ENCODE data around the gene NFIA.
A peak's percentile ranks its signal among the peaks of the same experiment; 100 is the strongest.

NFIA gene

DNA sequence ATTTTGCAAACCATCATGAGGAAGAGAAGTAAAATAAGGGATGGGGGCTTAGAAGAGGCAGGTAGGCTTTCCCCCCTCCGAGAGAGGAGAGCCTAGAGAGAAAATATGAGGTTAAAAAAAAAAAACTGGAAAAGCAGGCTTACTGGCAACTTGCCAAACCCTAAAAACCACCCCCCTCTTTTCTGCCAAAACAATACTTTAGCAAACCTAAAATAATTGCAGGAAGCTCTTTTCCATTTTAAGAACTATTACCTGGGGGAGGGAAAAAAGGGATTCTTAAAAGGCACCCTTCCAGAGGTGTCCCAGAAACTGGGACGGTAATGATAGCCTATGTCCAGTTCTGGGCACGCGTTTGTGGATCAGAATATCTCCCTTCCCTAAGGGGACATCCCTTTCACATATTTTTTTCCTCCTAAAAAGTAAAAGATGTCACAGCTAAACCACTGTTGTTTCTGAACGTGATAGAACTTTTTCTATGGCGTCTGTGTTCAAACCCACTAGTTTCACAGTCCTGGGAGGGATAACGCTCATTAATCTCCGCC, 1.1 kb upstream of the NFIA start:
- peak overlapping the region; percentile 96 for H3K9ac ChIP-seq (ENCODE audit: low read length)

DNA sequence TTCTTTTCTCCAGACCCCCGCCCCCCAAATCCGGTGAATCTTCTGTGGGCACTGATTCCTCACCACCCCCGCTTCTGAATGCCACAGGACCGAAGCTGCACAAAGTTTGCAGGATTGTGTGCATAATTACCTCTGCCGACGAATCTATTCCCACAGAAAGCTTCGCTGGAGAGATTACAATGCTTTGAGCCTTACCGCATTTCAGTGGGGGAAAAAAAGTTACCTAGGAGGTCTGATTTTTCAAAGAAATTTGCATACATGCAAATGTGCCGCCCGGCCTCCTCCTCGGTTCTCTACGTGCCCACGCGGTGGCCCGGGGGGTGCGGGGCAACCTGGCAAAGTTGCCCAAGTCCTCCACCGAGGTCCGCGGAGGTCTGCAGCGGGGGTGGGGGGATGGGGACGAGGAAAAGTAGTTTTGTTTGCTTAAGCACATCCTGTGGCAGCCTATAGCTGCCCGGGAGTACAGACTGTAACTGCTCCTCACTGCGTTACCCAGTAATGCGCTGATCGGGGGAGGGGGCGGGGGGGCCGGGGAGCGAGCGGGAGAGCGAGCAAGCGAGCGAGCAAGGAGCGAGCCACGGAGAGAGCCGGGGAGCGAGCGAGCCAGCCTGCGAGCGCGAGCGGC, 563 bp upstream of the NFIA start:
- peak overlapping the region; percentile 96 for H3K9ac ChIP-seq (ENCODE audit: low read length)
- peak overlapping the region; percentile 32 for H3K27ac ChIP-seq (ENCODE audit: low read length, poor library complexity, severe bottlenecking)
- H3K9me3 ChIP-seq (ENCODE audit: control insufficient read depth, low read length), result no peaks in the 10 kb centered on the region
- H2BK15ac ChIP-seq (ENCODE audit: low read depth, poor library complexity, severe bottlenecking), result peak overlapping the region; percentile 84
- no peak overlapping the region for H3K14ac ChIP-seq (ENCODE audit: low read length in 2 of 2)
- no peaks in the 10 kb centered on the region for H3K36me3 ChIP-seq (ENCODE audit: control insufficient read depth in 1 of 2, insufficient read depth in 2 of 2, low read depth in 1 of 2, low read length in 2 of 2)
- peak overlapping the region in 1 of 2 experiments; percentile 41 for H3K4ac ChIP-seq (ENCODE audit: low read depth in 1 of 2, low read length in 2 of 2)
- H4K91ac ChIP-seq (ENCODE audit: low read length), result no peak overlapping the region
- no peak overlapping the region for H4K8ac ChIP-seq (ENCODE audit: low read length)
- no peak overlapping the region for H2AK5ac ChIP-seq (ENCODE audit: low read length, severe bottlenecking)
- no peak overlapping the region for H2BK5ac ChIP-seq (ENCODE audit: low read depth, low read length, poor library complexity, severe bottlenecking)
- DNase-seq, result peak; percentile 73
- H2BK120ac ChIP-seq (ENCODE audit: low read depth, low read length), result no peak overlapping the region
- 2% methylated on average over 21 of the region's 41 CpGs for WGBS
- H3K27me3 ChIP-seq (ENCODE audit: control insufficient read depth in 1 of 2, insufficient read depth in 1 of 2, low read length in 2 of 2), result no peaks in the 10 kb centered on the region
- H3K4me2 ChIP-seq (ENCODE audit: low read length, poor library complexity, severe bottlenecking), result peak overlapping the region; percentile 96
- peak overlapping the region; percentile 79 to 86 for H3K4me3 ChIP-seq (ENCODE audit: insufficient read depth in 1 of 2, low read depth in 1 of 2, low read length in 2 of 2)
- H3K18ac ChIP-seq (ENCODE audit: low read depth in 1 of 2, low read length in 2 of 2), result peak overlapping the region; percentile 37 to 52
- H3K23ac ChIP-seq (ENCODE audit: low read length in 2 of 2), result no peak overlapping the region
- no peak overlapping the region for H2BK12ac ChIP-seq (ENCODE audit: low read length in 2 of 2)
- peaks cover 4% of the 10 kb centered on the region for H3K79me1 ChIP-seq (replicated peaks; ENCODE audit: low read length, poor library complexity, severe bottlenecking)
- peak overlapping the region; percentile 53 for H2AFZ ChIP-seq (ENCODE audit: low read depth, low read length)
- no peaks in the 10 kb centered on the region for H3K4me1 ChIP-seq (ENCODE audit: control insufficient read depth, insufficient read depth, low read depth, low read length)

More for the DNA sequence above, 1.1 kb upstream of the NFIA start:
- H3K4me3 ChIP-seq (ENCODE audit: insufficient read depth in 1 of 2, low read depth in 1 of 2, low read length in 2 of 2), result peak overlapping the region in 1 of 2 experiments; percentile 86
- peak overlapping the region in 1 of 2 experiments; percentile 83 for H2BK12ac ChIP-seq (ENCODE audit: low read length in 2 of 2)
- WGBS, result 4% methylated on average over 7 of the region's 8 CpGs
- H4K8ac ChIP-seq (ENCODE audit: low read length), result no peak overlapping the region
- no peaks in the 10 kb centered on the region for H3K27me3 ChIP-seq (ENCODE audit: control insufficient read depth in 1 of 2, insufficient read depth in 1 of 2, low read length in 2 of 2)
- no peak for DNase-seq
- peak overlapping the region; percentile 73 for H2AK5ac ChIP-seq (ENCODE audit: low read length, severe bottlenecking)
- no peak overlapping the region for H3K4ac ChIP-seq (ENCODE audit: low read depth in 1 of 2, low read length in 2 of 2)
- no peak overlapping the region for H2BK5ac ChIP-seq (ENCODE audit: low read depth, low read length, poor library complexity, severe bottlenecking)
- H4K91ac ChIP-seq (ENCODE audit: low read length), result no peak overlapping the region
- H3K4me2 ChIP-seq (ENCODE audit: low read length, poor library complexity, severe bottlenecking), result peak overlapping the region; percentile 96
- H3K27ac ChIP-seq (ENCODE audit: low read length, poor library complexity, severe bottlenecking), result peak overlapping the region; percentile 32
- H3K9me3 ChIP-seq (ENCODE audit: control insufficient read depth, low read length), result no peaks in the 10 kb centered on the region
- no peak overlapping the region for H2BK120ac ChIP-seq (ENCODE audit: low read depth, low read length)
- H2BK15ac ChIP-seq (ENCODE audit: low read depth, poor library complexity, severe bottlenecking), result peak overlapping the region; percentile 84
- peak overlapping the region; percentile 53 for H2AFZ ChIP-seq (ENCODE audit: low read depth, low read length)
- no peaks in the 10 kb centered on the region for H3K36me3 ChIP-seq (ENCODE audit: control insufficient read depth in 1 of 2, insufficient read depth in 2 of 2, low read depth in 1 of 2, low read length in 2 of 2)
- H3K14ac ChIP-seq (ENCODE audit: low read length in 2 of 2), result no peak overlapping the region
- peaks cover 4% of the 10 kb centered on the region for H3K79me1 ChIP-seq (replicated peaks; ENCODE audit: low read length, poor library complexity, severe bottlenecking)
- no peak overlapping the region for H3K23ac ChIP-seq (ENCODE audit: low read length in 2 of 2)
- no peaks in the 10 kb centered on the region for H3K4me1 ChIP-seq (ENCODE audit: control insufficient read depth, insufficient read depth, low read depth, low read length)
- peak overlapping the region in 1 of 2 experiments; percentile 37 for H3K18ac ChIP-seq (ENCODE audit: low read depth in 1 of 2, low read length in 2 of 2)

GRCh38 chr1:61083013-61083806, 849 bp downstream of the NFIA start:
- no peaks in the 10 kb centered on the region for H3K27me3 ChIP-seq (ENCODE audit: control insufficient read depth in 1 of 2, insufficient read depth in 1 of 2, low read length in 2 of 2)
- H2BK5ac ChIP-seq (ENCODE audit: low read depth, low read length, poor library complexity, severe bottlenecking), result no peak overlapping the region
- peak overlapping the region; percentile 64 for H4K8ac ChIP-seq (ENCODE audit: low read length)
- H3K23ac ChIP-seq (ENCODE audit: low read length in 2 of 2), result peak overlapping the region in 1 of 2 experiments; percentile 75
- peak overlapping the region; percentile 50 for H4K91ac ChIP-seq (ENCODE audit: low read length)
- peak; percentile 38 for DNase-seq
- WGBS, result under 1% methylated on average over 70 of the region's 105 CpGs
- peak overlapping the region; percentile 69 to 75 for H3K18ac ChIP-seq (ENCODE audit: low read depth in 1 of 2, low read length in 2 of 2)
- H3K9ac ChIP-seq (ENCODE audit: low read length), result peak overlapping the region; percentile 93
- H3K79me1 ChIP-seq (replicated peaks; ENCODE audit: low read length, poor library complexity, severe bottlenecking), result peaks cover 6% of the 10 kb centered on the region
- H2AK5ac ChIP-seq (ENCODE audit: low read length, severe bottlenecking), result no peak overlapping the region
- H2BK12ac ChIP-seq (ENCODE audit: low read length in 2 of 2), result peak overlapping the region; percentile 10 to 66
- H2BK15ac ChIP-seq (ENCODE audit: low read depth, poor library complexity, severe bottlenecking), result peak overlapping the region; percentile 89
- no peak overlapping the region for H3K4ac ChIP-seq (ENCODE audit: low read depth in 1 of 2, low read length in 2 of 2)
- peak overlapping the region; percentile 34 for H2BK120ac ChIP-seq (ENCODE audit: low read depth, low read length)
- peaks cover 0 to 1% of the 10 kb centered on the region in 2 experiments for H3K36me3 ChIP-seq (ENCODE audit: control insufficient read depth in 1 of 2, insufficient read depth in 2 of 2, low read depth in 1 of 2, low read length in 2 of 2)
- peak overlapping the region in 1 of 2 experiments; percentile 41 for H3K14ac ChIP-seq (ENCODE audit: low read length in 2 of 2)
- H3K27ac ChIP-seq (ENCODE audit: low read length, poor library complexity, severe bottlenecking), result no peak overlapping the region
- H3K4me1 ChIP-seq (ENCODE audit: control insufficient read depth, insufficient read depth, low read depth, low read length), result no peaks in the 10 kb centered on the region
- peak overlapping the region; percentile 96 for H3K4me2 ChIP-seq (ENCODE audit: low read length, poor library complexity, severe bottlenecking)
- peak overlapping the region; percentile 66 for H2AFZ ChIP-seq (ENCODE audit: low read depth, low read length)
- no peaks in the 10 kb centered on the region for H3K9me3 ChIP-seq (ENCODE audit: control insufficient read depth, low read length)
- peak overlapping the region; percentile 79 to 90 for H3K4me3 ChIP-seq (ENCODE audit: insufficient read depth in 1 of 2, low read depth in 1 of 2, low read length in 2 of 2)

All from mesenchymal stem cell (in vitro differentiated cells and primary cell).